ENCODE data around the gene LYRM4. TPM values are rescaled to one million over a fixed set of nuclear protein-coding genes. Genes with fewer than 3 reads are reported as not detected.

Gene LYRM4
- total and polyA plus RNA-seq, 2 donors (not counting 1 experiment from before 2014, with no cell fraction given) = 22.1 to 29.5 TPM

GRCh38 chr6:5150551-5151075, 110.1 kb downstream of the LYRM4 start:
- Mint-ChIP-seq H3K27ac (no peak overlapping the region), H3K4me3 (no peak overlapping the region), H3K4me1 (no peaks in the 10 kb centered on the region), H3K9me3 (ENCODE audit: insufficient read depth) (no peaks in the 10 kb centered on the region), H3K27me3 (no peaks in the 10 kb centered on the region)
- Histone ChIP-seq H3K27ac (ENCODE audit: low read length in 2 of 2) (no peak overlapping the region), H3K4me2 (replicated peaks; ENCODE audit: low read depth, low read length, poor library complexity, severe bottlenecking) (no peak overlapping the region), H3K27me3 (replicated peaks in 1 of 4; ENCODE audit: control extremely low read depth in 1 of 4, control insufficient read depth in 3 of 4, insufficient read depth in 4 of 4, low read length in 3 of 4) (no peaks in the 10 kb centered on the region), H3K36me3 (replicated peaks in 1 of 2; ENCODE audit: control extremely low read depth in 1 of 2, control insufficient read depth in 1 of 2, extremely low read depth in 1 of 2, insufficient read depth in 2 of 2, low read length in 1 of 2) (no peaks in the 10 kb centered on the region), H3K79me2 (ENCODE audit: control insufficient read depth, insufficient read depth, low read length) (no peaks in the 10 kb centered on the region), H3K4me3 (ENCODE audit: control extremely low read depth in 1 of 5, extremely low read depth in 1 of 5, insufficient read depth in 1 of 5, low read depth in 2 of 5, low read length in 4 of 5) (no peak overlapping the region), H4K20me1 (ENCODE audit: control insufficient read depth, insufficient read depth, low read length, poor library complexity, severe bottlenecking) (no peaks in the 10 kb centered on the region), H3K9ac (ENCODE audit: low read length) (no peak overlapping the region), H3K9me3 (ENCODE audit: control extremely low read depth in 1 of 3, control insufficient read depth in 2 of 3, insufficient read depth in 1 of 3, low read length in 2 of 3) (no peaks in the 10 kb centered on the region), H2AFZ (ENCODE audit: insufficient read depth, low read depth, low read length, poor library complexity, severe bottlenecking) (no peak overlapping the region), H3K4me1 (ENCODE audit: control insufficient read depth in 2 of 2, insufficient read depth in 2 of 2, low read length in 2 of 2) (no peaks in the 10 kb centered on the region)
- 100% methylated on average over 2 of the region's 3 CpGs for WGBS (ENCODE audit: insufficient coverage)
- intact Hi-C loops (cut with micrococcal nuclease) = no loop called here
- no peak for DNase-seq
- ChIA-PET CTCF (interaction anchor here (0.5 to 3.6 kb wide), 2 partner anchors 153 to 174 kb away, joined by 3 to 21 read pairs; no protein-coding TSS in a partner anchor), POLR2A (no interaction called here)
- no peak for ATAC-seq (ENCODE audit: low read depth)
- TF ChIP-seq CTCF (IDR thresholded peaks at IDR 0.05) (no peak), EZH2 (IDR thresholded peaks at IDR 0.05; ENCODE audit: borderline replicate concordance, insufficient read depth, low read depth, low read length, poor library complexity, severe bottlenecking) (no peak)

- H3K27me3 ChIP-seq (replicated peaks in 1 of 4; ENCODE audit: control extremely low read depth in 1 of 4, control insufficient read depth in 3 of 4, insufficient read depth in 4 of 4, low read length in 3 of 4) = no peaks in the 10 kb centered on the region
- no peak overlapping the region for H3K9ac ChIP-seq (ENCODE audit: low read length)
- Mint-ChIP-seq H3K4me3 (no peak overlapping the region), H3K9me3 (ENCODE audit: insufficient read depth) (no peaks in the 10 kb centered on the region), H3K4me1 (no peaks in the 10 kb centered on the region), H3K27ac (no peak overlapping the region), H3K27me3 (no peaks in the 10 kb centered on the region)
- H3K36me3 ChIP-seq (replicated peaks in 1 of 2; ENCODE audit: control extremely low read depth in 1 of 2, control insufficient read depth in 1 of 2, extremely low read depth in 1 of 2, insufficient read depth in 2 of 2, low read length in 1 of 2) = no peaks in the 10 kb centered on the region
- H4K20me1 ChIP-seq (ENCODE audit: control insufficient read depth, insufficient read depth, low read length, poor library complexity, severe bottlenecking) = no peaks in the 10 kb centered on the region
- intact Hi-C loops (cut with micrococcal nuclease) = no loop called here
- H3K4me2 ChIP-seq (replicated peaks; ENCODE audit: low read depth, low read length, poor library complexity, severe bottlenecking) = no peak overlapping the region
- ATAC-seq (ENCODE audit: low read depth) (no peak), DNase-seq (no peak)
- ChIA-PET POLR2A (no interaction called here), CTCF (interaction anchor here (0.8 to 3.6 kb wide), 2 partner anchors 8 to 153 kb away, joined by 3 to 21 read pairs; no protein-coding TSS in a partner anchor)
- no peak overlapping the region for H3K4me3 ChIP-seq (ENCODE audit: control extremely low read depth in 1 of 5, extremely low read depth in 1 of 5, insufficient read depth in 1 of 5, low read depth in 2 of 5, low read length in 4 of 5)
- TF ChIP-seq CTCF (IDR thresholded peaks at IDR 0.05) (no peak), EZH2 (IDR thresholded peaks at IDR 0.05; ENCODE audit: borderline replicate concordance, insufficient read depth, low read depth, low read length, poor library complexity, severe bottlenecking) (no peak)
- H3K27ac ChIP-seq (ENCODE audit: low read length in 2 of 2) = no peak overlapping the region
- H3K9me3 ChIP-seq (ENCODE audit: control extremely low read depth in 1 of 3, control insufficient read depth in 2 of 3, insufficient read depth in 1 of 3, low read length in 2 of 3) = no peaks in the 10 kb centered on the region
- no peaks in the 10 kb centered on the region for H3K79me2 ChIP-seq (ENCODE audit: control insufficient read depth, insufficient read depth, low read length)
- H2AFZ ChIP-seq (ENCODE audit: insufficient read depth, low read depth, low read length, poor library complexity, severe bottlenecking) = no peak overlapping the region
- WGBS (ENCODE audit: insufficient coverage) = 100% methylated on average over 3 of the region's 6 CpGs
- no peaks in the 10 kb centered on the region for H3K4me1 ChIP-seq (ENCODE audit: control insufficient read depth in 2 of 2, insufficient read depth in 2 of 2, low read length in 2 of 2)
Observed at GRCh38 chr6:5149891-5150290, 110.9 kb downstream of the LYRM4 start.
